GM12891 (cell line): ENCODE data around the gene ARMH2.

Experiments used
- POLR2A ChIP-seq: IDR thresholded peaks from 2 replicates; pipeline ENCODE4 v1.6.1; 2011; ENCODE audit warnings: low read depth, low read length, control low read depth
- SPI1 ChIP-seq: IDR thresholded peaks from 2 replicates; pipeline ENCODE4 v1.6.1; 2011; ENCODE audit warnings: low read depth, low read length, control low read depth

- no peak for TF ChIP-seq POLR2A
- peak; percentile 81 for TF ChIP-seq SPI1
Measured at GRCh38 chr6:24761851-24762250, 36.9 kb downstream of the ARMH2 start.
